ENCODE data around the gene MYO1D.
"Not testable (repeated sequence)": the region's sequence is repeated elsewhere in the genome, so short reads cannot be mapped to it uniquely, and the experiment has no call there.

The MYO1D gene

GRCh38 chr17:32887410-32887809 is 10.5 kb upstream of the MYO1D start:
- not testable (repeated sequence) for DNase-seq

GRCh38 chr17:32886951-32887350 is 10.0 kb upstream of the MYO1D start:
- not testable (repeated sequence) for DNase-seq

- DNase-seq, result no peak
These were observed 5.8 kb upstream of the MYO1D start for GRCh38 chr17:32882734-32883133.

DNA sequence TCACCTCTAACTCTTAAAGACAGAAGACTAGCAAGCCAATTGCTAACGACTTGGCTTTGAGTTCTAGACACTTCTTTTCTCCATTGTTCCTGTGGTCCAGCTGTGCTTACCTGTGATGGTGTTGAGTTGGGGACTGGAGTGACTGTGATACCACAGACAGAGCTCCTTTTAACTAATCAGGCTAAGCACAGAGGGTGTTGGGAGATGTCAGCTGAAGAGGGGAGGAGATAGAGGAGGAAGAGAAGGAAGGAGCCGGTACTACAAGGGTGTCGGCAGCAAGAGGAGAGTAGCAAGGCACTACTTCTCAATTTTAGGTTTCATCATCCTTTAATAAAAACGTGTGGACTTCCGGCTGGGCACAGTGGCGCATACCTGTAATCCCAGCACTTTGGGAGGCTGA is 5.1 kb upstream of the MYO1D start:
- no peak for DNase-seq

- DNase-seq, result no peak
These were observed 3.9 kb upstream of the MYO1D start for GRCh38 chr17:32880671-32881453.

DNA sequence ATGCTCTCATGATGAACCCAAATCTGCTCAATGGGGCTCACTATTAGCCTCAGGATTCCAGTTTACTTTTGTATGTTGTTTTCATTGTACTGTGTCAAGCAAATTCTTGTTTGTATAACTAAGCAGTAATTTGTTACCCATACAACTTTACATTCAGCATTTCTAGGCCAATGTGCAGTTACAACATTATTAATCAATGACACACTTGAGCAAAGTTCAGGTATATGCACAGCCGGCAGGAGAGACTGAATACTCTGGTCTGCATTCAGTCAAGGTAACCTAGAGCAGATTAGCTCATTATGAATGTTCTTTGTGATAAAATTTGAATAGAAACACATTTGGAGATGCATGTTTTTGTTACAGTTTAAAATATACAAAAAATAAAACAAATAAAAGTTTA is 2.2 kb upstream of the MYO1D start:
- DNase-seq, result no peak

DNA sequence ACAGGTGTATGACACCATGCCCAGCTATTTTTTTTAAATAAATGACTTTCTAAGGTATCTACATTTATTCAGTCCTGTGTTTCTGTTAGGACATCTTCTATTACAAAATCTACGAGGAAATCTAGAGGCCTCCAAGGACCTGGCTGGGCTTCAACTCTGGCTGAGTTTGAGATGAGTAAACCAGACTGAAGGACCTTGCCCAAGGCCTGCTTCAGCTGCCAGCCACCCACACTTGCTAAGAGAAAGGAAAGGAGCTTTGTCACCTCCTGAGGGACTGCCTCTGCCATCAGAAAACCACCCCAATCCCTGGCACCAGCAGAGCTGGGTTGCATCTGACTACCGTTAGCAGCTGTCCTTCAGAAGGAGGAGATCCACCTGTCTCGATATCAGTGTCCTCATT is 1.3 kb upstream of the MYO1D start:
- DNase-seq, result no peak

GRCh38 chr17:32877164-32877764 is 340 bp upstream of the MYO1D start:
- DNase-seq, result peak; percentile 82

GRCh38 chr17:32875923-32876416 is 954 bp downstream of the MYO1D start:
- peak; percentile 2 for DNase-seq

DNA sequence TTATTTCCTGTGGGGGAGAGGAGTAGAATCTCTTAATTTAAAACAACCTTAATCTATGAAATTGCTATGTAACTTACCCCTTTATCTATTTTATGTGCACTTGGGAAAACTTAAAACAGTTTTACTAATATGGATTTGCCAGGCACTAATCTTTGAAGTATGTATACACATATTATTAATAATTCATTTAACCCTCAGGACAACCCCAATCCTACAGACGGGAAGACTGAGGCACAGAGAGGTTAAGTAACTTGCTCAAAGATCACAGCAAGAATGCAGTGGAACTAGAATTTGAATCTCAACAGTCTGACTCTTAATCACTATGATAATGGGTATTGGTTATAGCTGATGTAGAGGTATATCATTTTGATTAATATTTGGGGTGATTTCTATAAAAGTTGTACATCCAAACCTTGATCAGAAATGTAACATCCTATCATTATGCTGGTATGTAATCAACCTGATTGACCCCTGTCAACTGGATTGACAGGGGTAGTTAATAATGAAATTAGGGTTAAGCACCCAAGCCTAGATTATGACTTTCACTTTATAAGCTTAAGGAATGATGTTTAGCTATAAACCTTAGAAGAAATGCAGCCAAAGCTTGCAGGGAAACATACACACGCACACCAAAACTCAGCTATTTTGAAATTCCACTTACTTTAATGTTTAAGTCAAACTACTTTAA is 1.6 kb downstream of the MYO1D start:
- DNase-seq, result no peak

DNA sequence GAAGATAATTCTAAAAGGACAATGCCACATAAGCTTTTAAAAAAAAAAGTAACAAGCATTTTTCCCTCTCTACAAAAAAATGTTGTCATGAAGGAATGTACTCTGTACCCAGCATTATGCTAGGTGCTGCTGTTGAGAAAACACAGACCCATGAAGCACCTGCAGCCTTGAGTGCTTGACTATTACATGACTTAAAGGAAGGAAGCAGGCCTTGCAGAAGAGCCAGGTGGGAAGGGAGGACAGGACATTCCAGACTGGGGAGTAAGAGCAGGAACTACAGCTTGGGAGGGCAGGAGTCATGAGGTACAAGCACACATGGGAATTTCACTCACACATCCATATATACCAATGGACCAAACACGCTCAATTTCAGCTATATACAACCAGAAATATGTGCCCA is 3.8 kb downstream of the MYO1D start:
- no peak for DNase-seq

DNA sequence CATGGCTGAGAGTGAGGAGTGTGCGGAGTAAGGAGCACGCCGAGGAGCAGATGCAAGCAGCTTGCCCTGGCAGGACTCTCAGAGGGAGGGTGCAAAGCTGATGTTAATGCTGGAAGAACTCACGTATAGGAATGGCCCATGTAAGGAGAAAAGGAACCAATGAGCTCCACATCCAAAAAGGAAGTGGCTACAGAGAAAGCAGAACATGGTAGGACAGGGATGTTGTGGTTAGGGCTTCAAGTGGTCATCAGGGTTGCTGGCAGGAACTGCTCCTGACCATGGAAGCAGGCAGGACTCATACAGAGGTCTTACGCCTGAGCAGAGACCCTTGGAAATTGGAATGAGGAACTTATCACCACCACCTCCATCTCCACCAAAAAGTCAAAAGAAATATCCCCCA is 5.2 kb downstream of the MYO1D start:
- no peak for DNase-seq

DNA sequence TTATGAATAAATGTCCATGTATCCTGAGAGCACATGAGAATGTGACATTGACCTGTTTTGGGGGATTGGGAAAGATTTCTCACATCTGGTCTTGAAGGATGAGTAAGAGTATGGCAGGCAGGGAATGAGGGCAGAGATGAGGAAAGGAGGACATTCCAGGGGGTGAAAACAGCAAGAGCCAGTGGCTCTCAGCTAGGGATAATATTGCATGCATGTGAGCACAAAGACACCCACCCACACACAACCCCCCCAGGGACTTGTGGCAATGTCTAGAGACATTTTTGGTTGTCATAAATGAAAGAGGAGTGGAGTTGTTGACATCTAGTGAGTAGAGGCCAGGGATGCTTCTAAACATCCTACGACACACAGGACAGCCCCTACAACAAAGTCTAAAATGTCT is 6.0 kb downstream of the MYO1D start:
- no peak for DNase-seq

GRCh38 chr17:32870027-32870670 is 6.8 kb downstream of the MYO1D start:
- no peak for DNase-seq

GRCh38 chr17:32869345-32870026 is 7.4 kb downstream of the MYO1D start:
- no peak for DNase-seq

DNA sequence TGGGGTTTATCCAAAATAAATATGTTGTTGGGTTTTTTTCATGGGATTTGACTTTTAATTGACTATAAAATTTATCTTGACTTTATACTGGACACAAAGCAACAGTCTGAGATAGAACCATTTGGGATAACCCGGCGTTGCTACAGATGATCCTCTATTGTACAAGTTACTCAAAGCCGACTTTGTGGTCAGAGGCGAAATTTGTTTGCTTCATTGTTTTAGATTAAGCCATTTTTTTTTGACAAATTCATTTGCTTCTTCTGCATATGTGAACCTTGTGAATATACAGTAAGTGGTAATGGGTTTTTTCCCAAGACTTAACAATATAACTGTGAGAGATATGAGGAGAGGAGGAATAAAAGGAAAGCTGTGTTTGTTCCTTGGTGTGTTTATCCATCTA is 11.8 kb downstream of the MYO1D start:
- DNase-seq, result no peak

DNA sequence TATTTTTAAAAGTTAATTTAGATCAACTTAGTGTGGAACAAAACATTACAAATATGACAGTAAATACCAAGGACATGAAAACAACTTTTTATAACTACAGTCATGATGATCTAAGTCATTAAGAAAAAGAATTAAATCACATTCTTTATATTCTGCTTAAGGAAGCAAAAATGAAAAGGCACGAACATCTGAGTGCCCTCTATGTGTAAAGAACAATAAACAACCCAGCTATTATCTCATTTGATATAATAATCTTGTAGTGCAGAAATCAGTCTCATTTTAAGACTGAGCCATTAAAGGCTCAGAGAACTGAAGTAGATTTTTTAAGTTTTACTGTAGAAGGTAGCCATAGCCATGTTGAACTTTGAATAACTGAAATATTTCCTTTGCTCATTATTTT is 13.4 kb downstream of the MYO1D start:
- DNase-seq, result no peak

- DNase-seq, result no peak
These were observed 14.0 kb downstream of the MYO1D start for GRCh38 chr17:32862940-32863339.

DNA sequence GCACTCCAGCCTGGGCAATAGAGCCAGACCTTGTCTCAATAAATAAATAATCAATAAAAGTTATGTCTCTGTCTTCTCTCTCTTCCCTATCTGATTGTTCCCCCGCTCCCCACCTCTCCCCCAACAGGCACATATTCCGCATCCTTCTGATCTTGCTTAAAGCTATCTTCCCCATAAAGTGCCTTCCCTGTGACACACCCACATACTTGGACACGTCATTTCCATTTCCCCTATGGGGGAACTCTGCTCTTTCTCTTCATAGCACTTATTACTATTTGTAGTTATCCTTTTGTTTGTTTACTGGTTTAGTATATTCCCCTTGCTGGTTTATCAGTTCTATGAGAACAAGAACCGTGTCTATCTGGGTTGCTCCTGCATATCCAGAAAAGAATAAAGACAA is 14.9 kb downstream of the MYO1D start:
- DNase-seq, result no peak

- no peak for DNase-seq
These were observed 16.9 kb downstream of the MYO1D start for GRCh38 chr17:32859857-32860525.

DNA sequence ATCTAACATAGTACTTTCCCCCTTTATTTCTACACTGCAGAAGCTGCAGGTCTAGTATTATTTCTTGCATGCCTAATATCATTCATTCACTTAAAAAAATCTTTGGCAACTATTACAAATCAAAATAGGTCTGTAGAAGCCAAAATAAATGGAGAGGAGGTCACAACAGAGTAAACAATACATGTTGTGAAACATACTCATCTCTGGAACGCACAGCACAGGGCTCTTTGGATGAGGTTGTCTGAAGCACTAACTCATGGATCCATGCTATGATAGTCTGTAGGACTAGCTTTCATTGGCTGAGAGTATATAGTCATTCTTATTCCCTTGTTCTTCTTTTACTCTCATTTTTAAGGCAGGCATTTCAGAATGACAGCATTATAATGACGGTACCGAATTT is 21.3 kb downstream of the MYO1D start:
- no peak for DNase-seq

DNA sequence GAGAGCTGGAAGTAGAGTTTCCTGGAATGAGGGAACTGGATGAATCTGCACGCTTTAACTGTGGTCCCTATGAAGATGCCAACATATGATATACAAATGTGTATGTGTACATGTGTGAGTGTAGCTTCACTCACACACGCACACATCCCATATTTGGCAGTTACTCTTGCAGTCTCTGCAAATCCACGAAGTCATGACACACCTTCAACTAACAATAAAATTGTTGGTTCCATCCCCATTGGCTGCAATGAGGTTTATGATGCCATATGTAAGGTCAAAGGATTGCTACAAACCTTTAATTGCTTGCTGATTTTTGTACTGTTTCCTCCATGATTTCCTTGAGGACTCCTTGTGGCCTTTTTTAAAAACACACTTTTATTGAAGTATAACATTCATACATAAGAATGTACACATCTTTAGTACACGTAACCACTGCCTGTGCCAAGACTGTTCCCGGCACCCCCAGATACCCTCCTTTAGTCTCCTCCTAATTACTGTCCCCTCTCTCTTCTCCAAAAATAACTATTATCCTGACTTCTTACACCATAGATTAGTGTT is 22.0 kb downstream of the MYO1D start:
- DNase-seq, result no peak
